Fibroblast of skin of left biceps (primary cell): ENCODE results near the gene TMEM82.

Experiments
- DNase-seq, 2 experiments: peaks; one replicate each; pipeline ENCODE4 v3.0.0-alpha.2; 2013; ENCODE audit warnings: low read depth in 2 of 2

TMEM82 gene

GRCh38 chr1:15720861-15721260 is 21.4 kb upstream of the TMEM82 start:
- DNase-seq: no peak

GRCh38 chr1:15722411-15722810 is 19.9 kb upstream of the TMEM82 start:
- DNase-seq: no peak

GRCh38 chr1:15722836-15723532 is 19.3 kb upstream of the TMEM82 start:
- no peak for DNase-seq

GRCh38 chr1:15723631-15724246 is 18.6 kb upstream of the TMEM82 start:
- no peak for DNase-seq

- no peak for DNase-seq
Observed at GRCh38 chr1:15724949-15725880, 17.1 kb upstream of the TMEM82 start.

GRCh38 chr1:15726508-15726907 is 15.8 kb upstream of the TMEM82 start:
- DNase-seq: no peak

- DNase-seq: no peak
Observed at GRCh38 chr1:15727021-15727420, 15.3 kb upstream of the TMEM82 start.

- DNase-seq: no peak
Observed at GRCh38 chr1:15727424-15727823, 14.9 kb upstream of the TMEM82 start.

GRCh38 chr1:15727866-15728534 is 14.3 kb upstream of the TMEM82 start:
- no peak for DNase-seq

- no peak for DNase-seq
Observed at GRCh38 chr1:15728937-15729657, 13.2 kb upstream of the TMEM82 start.

GRCh38 chr1:15730423-15730822 is 11.9 kb upstream of the TMEM82 start:
- DNase-seq: no peak

GRCh38 chr1:15730936-15731335 is 11.4 kb upstream of the TMEM82 start:
- no peak for DNase-seq

- DNase-seq: no peak
Observed at GRCh38 chr1:15731735-15732685, 10.3 kb upstream of the TMEM82 start.

GRCh38 chr1:15732686-15733081 is 9.6 kb upstream of the TMEM82 start:
- no peak for DNase-seq

GRCh38 chr1:15733218-15733725 is 9.0 kb upstream of the TMEM82 start:
- DNase-seq: no peak

- DNase-seq: no peak
Observed at GRCh38 chr1:15733726-15734226, 8.5 kb upstream of the TMEM82 start.

GRCh38 chr1:15734296-15734695 is 8.0 kb upstream of the TMEM82 start:
- no peak for DNase-seq

- DNase-seq: no peak
Observed at GRCh38 chr1:15734901-15735300, 7.4 kb upstream of the TMEM82 start.

GRCh38 chr1:15735304-15736037 is 6.8 kb upstream of the TMEM82 start:
- DNase-seq: no peak
